ENCODE measurements around the gene SWT1. TPM values are rescaled to one million over a fixed set of nuclear protein-coding genes. Genes with fewer than 3 reads are reported as not detected.

Gene SWT1
- total and polyA plus RNA-seq, 9 of the 15 experiments (the other 6 are each of a cell fraction or from before 2014, with no cell fraction given) = 1.5 to 3.4 (median 2.3) TPM

GRCh38 chr1:185284533-185285276, 127.7 kb downstream of the SWT1 start (continued):
- TF ChIP-seq TBP (optimal IDR thresholded peaks at IDR 0.05; ENCODE audit: low read depth, low read length) (peak; percentile 38), RCOR1 (IDR thresholded peaks at IDR 0.05; ENCODE audit: borderline replicate concordance in 1 of 2, low read depth in 2 of 2, low read length in 2 of 2) (peak; percentile 77 to 85; a peak in 3 of 4 replicates), NR0B1 (IDR thresholded peaks at IDR 0.05; ENCODE audit: partially characterized antibody) (no peak), ZNF778 (CRISPR knock-in tag; IDR thresholded peaks at IDR 0.05) (no peak), ZNF175 (CRISPR knock-in tag; IDR thresholded peaks at IDR 0.05; ENCODE audit: low read depth) (peak; percentile 47; the same call in 1 of the 2 replicates), ZNF79 (CRISPR knock-in tag; IDR thresholded peaks at IDR 0.05; ENCODE audit: low read depth) (no peak), ETV6 (IDR thresholded peaks at IDR 0.05; ENCODE audit: borderline replicate concordance in 1 of 2, low read depth in 2 of 2, low read length in 1 of 2) (peak in 1 of 2 experiments; percentile 70; a peak in 1 of 4 replicates), ETV6 (CRISPR knock-in tag; IDR thresholded peaks at IDR 0.05; ENCODE audit: borderline replicate concordance) (no peak), ZNF589 (CRISPR knock-in tag; IDR thresholded peaks at IDR 0.05; ENCODE audit: low read depth) (peak; percentile 95), PURB (CRISPR knock-in tag; IDR thresholded peaks at IDR 0.05; ENCODE audit: low read depth) (no peak), ARNT (IDR thresholded peaks at IDR 0.05) (peak; percentile 98; a peak in 3 of 4 replicates), TCF3 (CRISPR knock-in tag; IDR thresholded peaks at IDR 0.05) (peak; percentile 98), NFXL1 (CRISPR knock-in tag; IDR thresholded peaks at IDR 0.05) (no peak), PHB2 (IDR thresholded peaks at IDR 0.05; ENCODE audit: low read depth) (peak; percentile 97), HDAC2 (IDR thresholded peaks at IDR 0.05) (peak; percentile 96), HDGF (IDR thresholded peaks at IDR 0.05) (no peak), NCOA1 (IDR thresholded peaks at IDR 0.05; ENCODE audit: low read depth) (peak; percentile 91), THRB (CRISPR knock-in tag; conservative IDR thresholded peaks at IDR 0.05) (0 out of 2 replicates have a peak, but pooled peaks have one; percentile 26), NFRKB (IDR thresholded peaks at IDR 0.05; ENCODE audit: low read depth) (peak; percentile 70), U2AF2 (optimal IDR thresholded peaks at IDR 0.05; ENCODE audit: low read depth, low read length) (no peak), MEIS2 (IDR thresholded peaks at IDR 0.05; ENCODE audit: partially characterized antibody) (peak; percentile 90), MEF2D (tag; conservative IDR thresholded peaks at IDR 0.05; ENCODE audit: low read depth) (peak; percentile 77)
- TF ChIP-seq, protein P1, sequence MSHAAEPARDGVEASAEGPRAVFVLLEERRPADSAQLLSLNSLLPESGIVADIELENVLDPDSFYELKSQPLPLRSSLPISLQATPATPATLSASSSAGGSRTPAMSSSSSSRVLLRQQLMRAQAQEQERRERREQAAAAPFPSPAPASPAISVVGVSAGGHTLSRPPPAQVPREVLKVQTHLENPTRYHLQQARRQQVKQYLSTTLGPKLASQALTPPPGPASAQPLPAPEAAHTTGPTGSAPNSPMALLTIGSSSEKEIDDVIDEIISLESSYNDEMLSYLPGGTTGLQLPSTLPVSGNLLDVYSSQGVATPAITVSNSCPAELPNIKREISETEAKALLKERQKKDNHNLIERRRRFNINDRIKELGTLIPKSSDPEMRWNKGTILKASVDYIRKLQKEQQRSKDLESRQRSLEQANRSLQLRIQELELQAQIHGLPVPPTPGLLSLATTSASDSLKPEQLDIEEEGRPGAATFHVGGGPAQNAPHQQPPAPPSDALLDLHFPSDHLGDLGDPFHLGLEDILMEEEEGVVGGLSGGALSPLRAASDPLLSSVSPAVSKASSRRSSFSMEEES (CRISPR knock-in tag; IDR thresholded peaks at IDR 0.05) = no peak
- TF ChIP-seq, protein P2, sequence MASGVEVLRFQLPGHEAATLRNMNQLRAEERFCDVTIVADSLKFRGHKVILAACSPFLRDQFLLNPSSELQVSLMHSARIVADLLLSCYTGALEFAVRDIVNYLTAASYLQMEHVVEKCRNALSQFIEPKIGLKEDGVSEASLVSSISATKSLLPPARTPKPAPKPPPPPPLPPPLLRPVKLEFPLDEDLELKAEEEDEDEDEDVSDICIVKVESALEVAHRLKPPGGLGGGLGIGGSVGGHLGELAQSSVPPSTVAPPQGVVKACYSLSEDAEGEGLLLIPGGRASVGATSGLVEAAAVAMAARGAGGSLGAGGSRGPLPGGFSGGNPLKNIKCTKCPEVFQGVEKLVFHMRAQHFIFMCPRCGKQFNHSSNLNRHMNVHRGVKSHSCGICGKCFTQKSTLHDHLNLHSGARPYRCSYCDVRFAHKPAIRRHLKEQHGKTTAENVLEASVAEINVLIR (CRISPR knock-in tag; IDR thresholded peaks at IDR 0.05) = no peak
